ENCODE measurements around the gene PAX3. TPM values are rescaled to one million over a fixed set of nuclear protein-coding genes. Genes with fewer than 3 reads are reported as not detected.
A peak's percentile ranks its signal among the peaks of the same experiment; 100 is the strongest.

Gene PAX3
- total RNA-seq, 1 experiment from 2014 or later, result not detected

DNA sequence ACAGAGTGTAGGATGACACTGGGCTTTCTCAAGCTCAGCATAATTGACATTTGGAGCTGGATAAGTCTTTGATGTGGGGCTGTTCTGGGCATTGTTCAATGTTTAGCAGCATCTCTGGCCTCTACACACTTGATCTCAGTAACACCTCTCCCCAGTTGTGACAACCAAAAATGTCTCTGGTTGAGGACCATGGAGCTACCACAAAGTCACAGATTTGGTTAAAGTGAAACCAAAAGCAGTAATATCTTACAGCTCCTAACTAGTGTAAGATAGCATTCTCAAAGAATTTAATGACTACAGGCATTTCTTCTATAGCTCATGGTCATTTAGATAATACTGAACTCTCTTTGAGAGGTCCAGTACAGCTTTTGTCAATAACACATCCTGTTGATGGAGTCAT lies 23.4 kb upstream of the PAX3 start:
- H3K9me2 ChIP-seq (ENCODE audit: insufficient read depth), result no peaks in the 10 kb centered on the region
- H3K9me3 ChIP-seq (ENCODE audit: insufficient read depth, low read depth), result no peaks in the 10 kb centered on the region
- H3K36me3 ChIP-seq (ENCODE audit: low read depth), result no peaks in the 10 kb centered on the region
- no peak overlapping the region for H2AFZ ChIP-seq
- H3K4me1 ChIP-seq (replicated peaks; ENCODE audit: insufficient read depth), result peaks cover 5% of the 10 kb centered on the region; the same call in 1 of the 2 replicates
- intact Hi-C loops (cut with micrococcal nuclease; ENCODE audit: unreplicated experiment), result loop anchor here (5.0 kb wide), 1 partner anchor 100 kb away; the partner anchor contains the start of gene SGPP2
- no peak for DNase-seq
- no peak overlapping the region for H3K4me2 ChIP-seq
- ChIA-PET POLR2A (ENCODE audit: unreplicated experiment) (no interaction called here), CTCF (no interaction called here)
- H3K27ac ChIP-seq, result no peak overlapping the region
- TF ChIP-seq EZH2 (IDR thresholded peaks at IDR 0.05; ENCODE audit: low read depth), result no peak
- TF ChIP-seq, protein P1, sequence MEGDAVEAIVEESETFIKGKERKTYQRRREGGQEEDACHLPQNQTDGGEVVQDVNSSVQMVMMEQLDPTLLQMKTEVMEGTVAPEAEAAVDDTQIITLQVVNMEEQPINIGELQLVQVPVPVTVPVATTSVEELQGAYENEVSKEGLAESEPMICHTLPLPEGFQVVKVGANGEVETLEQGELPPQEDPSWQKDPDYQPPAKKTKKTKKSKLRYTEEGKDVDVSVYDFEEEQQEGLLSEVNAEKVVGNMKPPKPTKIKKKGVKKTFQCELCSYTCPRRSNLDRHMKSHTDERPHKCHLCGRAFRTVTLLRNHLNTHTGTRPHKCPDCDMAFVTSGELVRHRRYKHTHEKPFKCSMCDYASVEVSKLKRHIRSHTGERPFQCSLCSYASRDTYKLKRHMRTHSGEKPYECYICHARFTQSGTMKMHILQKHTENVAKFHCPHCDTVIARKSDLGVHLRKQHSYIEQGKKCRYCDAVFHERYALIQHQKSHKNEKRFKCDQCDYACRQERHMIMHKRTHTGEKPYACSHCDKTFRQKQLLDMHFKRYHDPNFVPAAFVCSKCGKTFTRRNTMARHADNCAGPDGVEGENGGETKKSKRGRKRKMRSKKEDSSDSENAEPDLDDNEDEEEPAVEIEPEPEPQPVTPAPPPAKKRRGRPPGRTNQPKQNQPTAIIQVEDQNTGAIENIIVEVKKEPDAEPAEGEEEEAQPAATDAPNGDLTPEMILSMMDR (conservative IDR thresholded peaks at IDR 0.05), result no peak
- no peak overlapping the region for H3K4me3 ChIP-seq
- H3K79me2 ChIP-seq (ENCODE audit: low read depth), result no peaks in the 10 kb centered on the region
- H3F3A ChIP-seq (ENCODE audit: insufficient read depth, low read depth), result peaks cover 5% of the 10 kb centered on the region; the same call in 1 of the 2 replicates
- H4K20me1 ChIP-seq (ENCODE audit: insufficient read depth), result no peaks in the 10 kb centered on the region
- no TSS peak for BruUV-seq (replicated peaks)
- peaks cover 13% of the 10 kb centered on the region; the same call in 1 of the 2 replicates for H3K27me3 ChIP-seq (ENCODE audit: insufficient read depth, low read depth)

DNA sequence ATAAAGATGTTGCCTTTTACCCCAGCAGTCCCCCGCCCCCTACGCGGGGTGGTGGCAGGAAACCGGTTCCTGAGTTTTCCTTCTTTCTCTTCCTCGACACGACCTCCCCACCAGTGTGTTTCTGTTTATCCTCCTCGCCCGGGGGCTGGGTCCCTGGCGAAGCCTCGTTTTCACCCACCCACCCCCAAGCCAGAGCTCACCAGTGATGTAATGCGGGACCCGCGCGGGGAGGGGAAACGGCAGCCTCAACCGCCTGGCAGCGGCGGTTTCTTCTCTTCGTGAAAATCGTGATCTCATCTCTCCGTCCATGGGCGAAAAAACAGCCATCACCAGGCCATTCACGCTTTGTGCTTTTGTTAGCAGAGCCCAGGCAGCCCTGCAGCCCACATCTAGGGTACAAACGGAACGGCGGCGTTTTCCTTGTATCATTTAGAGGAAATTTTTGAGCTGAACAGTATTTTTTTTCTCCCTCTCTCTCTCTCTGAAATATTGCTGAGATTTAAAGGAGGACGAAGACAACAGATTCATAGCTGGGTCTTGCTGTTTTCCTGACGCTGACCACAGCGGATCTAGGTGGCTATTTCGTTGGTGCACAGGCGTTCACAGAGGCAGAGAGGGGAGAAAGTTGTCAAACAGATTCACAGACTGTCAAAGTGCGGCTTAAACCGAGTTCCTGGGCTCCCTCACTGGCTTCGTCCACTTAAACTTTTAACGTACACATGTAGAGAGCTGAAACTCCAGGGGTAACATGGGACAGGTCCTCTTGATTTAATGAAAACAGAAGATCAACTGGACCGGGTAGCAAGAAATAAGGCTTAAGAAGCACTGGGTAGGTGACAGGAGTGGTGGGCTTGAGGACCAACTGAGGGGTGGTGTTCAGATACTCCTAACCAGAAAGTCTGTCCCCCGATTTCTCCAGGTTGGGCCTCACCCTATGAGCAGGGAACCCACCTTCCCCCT lies 21.9 kb upstream of the PAX3 start:
- H3K79me2 ChIP-seq (ENCODE audit: low read depth), result no peaks in the 10 kb centered on the region
- peak overlapping the region; percentile 56; the same call in 1 of the 2 replicates for H3K4me3 ChIP-seq
- H3K27me3 ChIP-seq (ENCODE audit: insufficient read depth, low read depth), result peaks cover 13% of the 10 kb centered on the region; the same call in 1 of the 2 replicates
- intact Hi-C loops (cut with micrococcal nuclease; ENCODE audit: unreplicated experiment), result loop anchor here (5.0 kb wide), 1 partner anchor 102 kb away; the partner anchor contains the start of gene SGPP2
- no peaks in the 10 kb centered on the region for H3K9me2 ChIP-seq (ENCODE audit: insufficient read depth)
- BruUV-seq (replicated peaks), result no TSS peak
- no peak for TF ChIP-seq EZH2 (IDR thresholded peaks at IDR 0.05; ENCODE audit: low read depth)
- TF ChIP-seq, protein P1 (conservative IDR thresholded peaks at IDR 0.05), result no peak
- no peak overlapping the region for H2AFZ ChIP-seq
- DNase-seq, result no peak
- POLR2A ChIA-PET (ENCODE audit: unreplicated experiment), result no interaction called here
- H3F3A ChIP-seq (ENCODE audit: insufficient read depth, low read depth), result peaks cover 5% of the 10 kb centered on the region; the same call in 1 of the 2 replicates
- H3K36me3 ChIP-seq (ENCODE audit: low read depth), result no peaks in the 10 kb centered on the region
- no peaks in the 10 kb centered on the region for H4K20me1 ChIP-seq (ENCODE audit: insufficient read depth)
- no peak overlapping the region for H3K27ac ChIP-seq
- H3K4me1 ChIP-seq (replicated peaks; ENCODE audit: insufficient read depth), result peaks cover 5% of the 10 kb centered on the region; the same call in 1 of the 2 replicates
- CTCF ChIA-PET, result interaction anchor here (0.6 to 0.7 kb wide), 2 partner anchors 16 to 420 kb away, joined by 3 read pairs; no protein-coding TSS in a partner anchor
- H3K4me2 ChIP-seq, result peak overlapping the region; percentile 80
- H3K9me3 ChIP-seq (ENCODE audit: insufficient read depth, low read depth), result no peaks in the 10 kb centered on the region

DNA sequence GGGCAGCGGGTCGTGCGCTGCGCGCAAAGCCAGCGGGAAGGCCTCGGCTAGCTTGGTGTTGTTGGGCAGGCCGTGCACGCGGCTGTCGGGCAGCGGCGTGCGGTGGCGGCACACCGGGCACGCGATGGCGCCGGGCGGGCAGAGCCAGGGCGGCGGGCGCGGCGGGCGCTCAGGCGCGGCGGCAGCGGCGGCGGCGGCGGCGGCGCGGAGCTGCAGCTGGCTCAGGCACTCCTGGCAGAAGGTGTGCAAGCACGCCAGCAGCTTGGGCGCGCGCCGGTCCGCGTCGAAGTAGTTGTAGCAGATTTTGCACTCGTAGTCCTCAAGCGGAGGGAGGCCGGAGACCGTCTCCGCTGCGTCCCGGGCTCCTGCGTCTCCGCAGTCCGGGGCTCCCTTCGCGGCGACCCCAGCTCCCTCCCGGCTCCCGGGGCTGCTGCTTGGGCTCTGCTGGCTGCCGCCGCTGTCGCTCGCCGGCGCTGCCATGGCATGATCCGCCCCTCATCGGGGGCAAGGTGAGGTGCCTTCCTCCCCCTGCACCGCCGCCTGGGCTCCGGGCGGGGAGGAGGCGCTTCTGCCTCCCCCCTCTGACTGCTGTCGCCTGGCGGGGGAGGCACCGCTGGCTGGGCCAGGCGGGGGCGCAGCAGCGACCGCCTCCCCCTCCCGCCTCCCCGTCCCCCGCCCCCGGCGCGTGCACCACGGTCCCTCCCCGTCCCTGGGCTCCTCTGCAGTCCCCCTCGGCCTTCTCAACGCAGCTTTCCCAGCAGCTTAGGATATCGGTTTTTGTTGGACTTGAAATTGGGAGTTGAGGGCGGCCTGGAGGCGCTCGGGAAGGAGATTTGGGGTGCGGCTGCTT lies 21.0 kb upstream of the PAX3 start:
- Histone ChIP-seq H3K27ac (no peak overlapping the region), H3K9me2 (ENCODE audit: insufficient read depth) (no peaks in the 10 kb centered on the region), H4K20me1 (ENCODE audit: insufficient read depth) (no peaks in the 10 kb centered on the region), H3K27me3 (ENCODE audit: insufficient read depth, low read depth) (peaks cover 13% of the 10 kb centered on the region; the same call in 1 of the 2 replicates), H3K4me1 (replicated peaks; ENCODE audit: insufficient read depth) (peaks cover 5% of the 10 kb centered on the region; the same call in 1 of the 2 replicates), H3K4me2 (peak overlapping the region; percentile 80), H2AFZ (peak overlapping the region; percentile 74), H3F3A (ENCODE audit: insufficient read depth, low read depth) (peaks cover 5% of the 10 kb centered on the region; the same call in 1 of the 2 replicates), H3K9me3 (ENCODE audit: insufficient read depth, low read depth) (no peaks in the 10 kb centered on the region), H3K36me3 (ENCODE audit: low read depth) (no peaks in the 10 kb centered on the region), H3K4me3 (peak overlapping the region; percentile 56; the same call in 1 of the 2 replicates), H3K79me2 (ENCODE audit: low read depth) (no peaks in the 10 kb centered on the region)
- ChIA-PET POLR2A (ENCODE audit: unreplicated experiment) (no interaction called here), CTCF (interaction anchor here (0.6 to 0.8 kb wide), 2 partner anchors 17 to 291 kb away, joined by 3 read pairs; no protein-coding TSS in a partner anchor)
- TF ChIP-seq, protein P1 (conservative IDR thresholded peaks at IDR 0.05), result no peak
- no peak for TF ChIP-seq EZH2 (IDR thresholded peaks at IDR 0.05; ENCODE audit: low read depth)
- DNase-seq, result peak in 1 of 2 experiments; percentile 61
- intact Hi-C loops (cut with micrococcal nuclease; ENCODE audit: unreplicated experiment), result loop anchor here (5.0 kb wide), 1 partner anchor 102 kb away; the partner anchor contains the start of gene SGPP2
- BruUV-seq (replicated peaks), result no TSS peak
